KBM-7 (cell line): ENCODE measurements around the gene ZFP69B.

Source experiments
- DNase-seq: peaks from one replicate; pipeline ENCODE4 v3.0.0-alpha.2; 2015
- in situ Hi-C: fragments of 300-500 bp; cut with MboI; formaldehyde crosslinking; loops from 2 replicates; pipeline ENCODE4 v1.14.3; 2020; ENCODE audit warnings: low sequenced_read_pairs, low pct_unique_long_range_greater_than_20kb, mixed read lengths

ZFP69B gene

GRCh38 chr1:40449684-40450494, at the start of gene ZFP69B:
ZFP69B (plus strand) TSS chr1:40450476; CDS start chr1:40450962, 486 bp downstream.
- in situ Hi-C loops: no loop called here
- peak; percentile 91 for DNase-seq

GRCh38 chr1:40401473-40402201, 48.6 kb upstream of the ZFP69B start:
- in situ Hi-C loops: no loop called here
- DNase-seq: no peak

GRCh38 chr1:40404670-40405462, 45.4 kb upstream of the ZFP69B start:
- in situ Hi-C loops: no loop called here
- peak; percentile 62 for DNase-seq

- in situ Hi-C loops: no loop called here
- DNase-seq: no peak
These were observed 44.5 kb upstream of the ZFP69B start for GRCh38 chr1:40405812-40406211.

- in situ Hi-C loops: no loop called here
- DNase-seq: no peak
These were observed 42.8 kb upstream of the ZFP69B start for GRCh38 chr1:40407453-40407852.

- in situ Hi-C loops: no loop called here
These were observed 40.8 kb upstream of the ZFP69B start for GRCh38 chr1:40409467-40409866.

GRCh38 chr1:40411294-40411693, 39.0 kb upstream of the ZFP69B start:
- DNase-seq: no peak
- in situ Hi-C loops: no loop called here

More at GRCh38 chr1:40409467-40409866, 40.8 kb upstream of the ZFP69B start:
- DNase-seq: no peak

GRCh38 chr1:40411843-40412242, 38.4 kb upstream of the ZFP69B start:
- no peak for DNase-seq
- in situ Hi-C loops: no loop called here

- in situ Hi-C loops: no loop called here
- DNase-seq: no peak
These were observed 36.6 kb upstream of the ZFP69B start for GRCh38 chr1:40413527-40414252.

GRCh38 chr1:40414331-40414730, 35.9 kb upstream of the ZFP69B start:
- in situ Hi-C loops: no loop called here
- DNase-seq: no peak

- no peak for DNase-seq
- in situ Hi-C loops: no loop called here
These were observed 33.6 kb upstream of the ZFP69B start for GRCh38 chr1:40416709-40417108.

GRCh38 chr1:40421431-40422384, 28.6 kb upstream of the ZFP69B start:
- in situ Hi-C loops: no loop called here
- DNase-seq: peak; percentile 72

- DNase-seq: no peak
- in situ Hi-C loops: no loop called here
These were observed 27.5 kb upstream of the ZFP69B start for GRCh38 chr1:40422630-40423263.

- in situ Hi-C loops: no loop called here
- DNase-seq: no peak
These were observed 27.0 kb upstream of the ZFP69B start for GRCh38 chr1:40423264-40423642.

- in situ Hi-C loops: no loop called here
- DNase-seq: no peak
These were observed 26.2 kb upstream of the ZFP69B start for GRCh38 chr1:40423951-40424618.

GRCh38 chr1:40425198-40425597, 25.1 kb upstream of the ZFP69B start:
- in situ Hi-C loops: no loop called here
- DNase-seq: no peak

- in situ Hi-C loops: no loop called here
These were observed 18.9 kb upstream of the ZFP69B start for GRCh38 chr1:40431385-40431784.

More at GRCh38 chr1:40431385-40431784, 18.9 kb upstream of the ZFP69B start:
- no peak for DNase-seq
